ENCODE measurements around the gene GALNT11. TPM values are rescaled to one million over a fixed set of nuclear protein-coding genes. Genes with fewer than 3 reads are reported as not detected.

GALNT11 gene
- total RNA-seq, 1 donor from 2014 or later, result 40.5 TPM

DNA sequence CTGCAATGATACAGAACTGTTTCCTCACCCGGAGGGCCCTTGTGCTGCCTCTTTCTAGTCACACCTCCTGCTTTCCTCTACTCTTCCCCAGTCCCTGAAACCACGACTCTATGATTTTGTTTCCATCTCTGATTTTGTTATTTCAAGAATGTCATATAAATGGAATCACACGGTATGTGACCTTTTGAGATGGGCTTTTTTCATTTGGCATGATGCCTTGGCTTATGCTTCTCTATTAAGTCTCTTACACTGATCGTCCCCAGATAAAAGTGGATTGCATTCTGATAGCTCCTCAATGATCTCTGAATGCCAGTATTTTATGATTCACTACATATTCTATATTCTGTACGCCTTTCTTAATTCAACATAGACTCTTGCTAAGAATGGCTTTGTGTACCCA is 78.2 kb downstream of the GALNT11 start:
- peaks cover 52% of the 10 kb centered on the region for H3K36me3 ChIP-seq
- DNase-seq (no peak), ATAC-seq (no peak)
- TF ChIP-seq CTCF (IDR thresholded peaks at IDR 0.05), result no peak
- intact Hi-C loops (cut with DNase I), result no loop called here
- H3K27me3 ChIP-seq, result no peaks in the 10 kb centered on the region
- no peaks in the 10 kb centered on the region for H3K4me1 ChIP-seq
- no peak overlapping the region for H3K4me3 ChIP-seq
- no peak overlapping the region for H3K27ac ChIP-seq
- H3K9me3 ChIP-seq, result no peaks in the 10 kb centered on the region

DNA sequence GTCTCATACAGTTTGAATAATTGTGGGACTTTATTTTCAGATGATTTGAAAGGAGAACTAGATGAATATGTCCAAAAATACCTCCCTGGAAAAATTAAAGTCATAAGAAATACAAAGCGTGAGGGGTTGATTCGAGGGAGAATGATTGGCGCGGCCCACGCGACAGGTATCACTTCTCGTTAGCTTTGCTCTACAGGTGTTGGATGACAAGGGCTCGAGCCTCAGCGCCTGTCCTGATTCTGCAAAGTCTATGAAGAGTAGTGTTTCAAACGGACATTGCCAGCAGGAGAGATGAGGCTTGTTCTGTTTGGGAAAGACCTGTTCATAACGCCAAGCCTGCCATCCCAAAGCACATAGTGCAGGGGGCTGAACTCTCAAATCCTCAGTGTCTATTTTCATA is 79.7 kb downstream of the GALNT11 start:
- Histone ChIP-seq H3K4me1 (no peaks in the 10 kb centered on the region), H3K36me3 (peaks cover 58% of the 10 kb centered on the region), H3K27me3 (no peaks in the 10 kb centered on the region), H3K9me3 (no peaks in the 10 kb centered on the region), H3K27ac (no peak overlapping the region), H3K4me3 (no peak overlapping the region)
- intact Hi-C loops (cut with DNase I), result no loop called here
- TF ChIP-seq CTCF (IDR thresholded peaks at IDR 0.05), result no peak
- no peak for ATAC-seq
- no peak for DNase-seq

DNA sequence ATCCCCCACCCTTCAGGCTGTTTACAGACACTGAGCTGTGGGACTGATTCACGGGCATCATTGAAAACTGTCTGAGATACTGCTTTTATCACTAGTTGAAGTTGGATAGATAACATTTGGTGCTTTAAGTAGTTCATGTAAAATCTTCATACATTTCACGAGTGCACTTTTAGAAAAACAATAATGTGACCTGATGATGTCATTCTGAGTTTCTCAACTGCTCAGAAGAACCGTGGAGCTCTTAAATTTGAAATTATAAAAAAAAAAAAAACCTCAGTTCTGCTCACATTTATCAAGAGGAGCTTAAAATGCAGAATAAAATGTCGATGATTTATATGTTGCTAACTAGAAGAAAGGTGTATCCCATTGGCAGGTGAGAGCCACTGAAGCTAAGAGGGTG is 81.5 kb downstream of the GALNT11 start:
- DNase-seq (no peak), ATAC-seq (no peak)
- H3K27me3 ChIP-seq, result no peaks in the 10 kb centered on the region
- TF ChIP-seq CTCF (IDR thresholded peaks at IDR 0.05), result no peak
- peaks cover 49% of the 10 kb centered on the region for H3K36me3 ChIP-seq
- H3K9me3 ChIP-seq, result no peaks in the 10 kb centered on the region
- H3K4me1 ChIP-seq, result no peaks in the 10 kb centered on the region
- intact Hi-C loops (cut with DNase I), result no loop called here
- no peak overlapping the region for H3K4me3 ChIP-seq
- H3K27ac ChIP-seq, result no peak overlapping the region

DNA sequence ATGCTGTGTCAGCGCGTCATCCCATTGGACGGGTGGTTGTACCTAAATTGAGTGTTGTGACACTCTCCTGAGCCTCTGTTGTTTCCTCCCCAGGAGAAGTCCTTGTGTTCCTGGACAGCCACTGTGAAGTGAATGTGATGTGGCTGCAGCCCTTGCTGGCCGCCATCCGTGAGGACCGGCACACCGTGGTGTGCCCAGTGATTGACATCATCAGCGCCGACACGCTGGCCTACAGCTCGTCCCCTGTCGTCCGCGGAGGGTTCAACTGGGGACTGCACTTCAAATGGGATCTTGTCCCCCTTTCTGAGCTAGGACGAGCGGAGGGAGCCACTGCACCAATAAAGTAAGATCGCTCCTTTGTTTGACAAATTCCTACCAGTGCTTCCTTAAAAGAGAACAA is 82.5 kb downstream of the GALNT11 start:
- intact Hi-C loops (cut with DNase I), result no loop called here
- no peaks in the 10 kb centered on the region for H3K9me3 ChIP-seq
- DNase-seq (no peak), ATAC-seq (no peak)
- no peak for TF ChIP-seq CTCF (IDR thresholded peaks at IDR 0.05)
- no peak overlapping the region for H3K4me3 ChIP-seq
- no peaks in the 10 kb centered on the region for H3K27me3 ChIP-seq
- peaks cover 50% of the 10 kb centered on the region for H3K36me3 ChIP-seq
- no peak overlapping the region for H3K27ac ChIP-seq
- no peaks in the 10 kb centered on the region for H3K4me1 ChIP-seq

- Histone ChIP-seq H3K36me3 (peaks cover 50% of the 10 kb centered on the region), H3K4me3 (no peak overlapping the region), H3K4me1 (no peaks in the 10 kb centered on the region), H3K9me3 (no peaks in the 10 kb centered on the region), H3K27me3 (no peaks in the 10 kb centered on the region), H3K27ac (no peak overlapping the region)
- no peak for TF ChIP-seq CTCF (IDR thresholded peaks at IDR 0.05)
- DNase-seq (no peak), ATAC-seq (no peak)
- intact Hi-C loops (cut with DNase I), result no loop called here
These were observed 82.9 kb downstream of the GALNT11 start for GRCh38 chr7:152108359-152108758.

DNA sequence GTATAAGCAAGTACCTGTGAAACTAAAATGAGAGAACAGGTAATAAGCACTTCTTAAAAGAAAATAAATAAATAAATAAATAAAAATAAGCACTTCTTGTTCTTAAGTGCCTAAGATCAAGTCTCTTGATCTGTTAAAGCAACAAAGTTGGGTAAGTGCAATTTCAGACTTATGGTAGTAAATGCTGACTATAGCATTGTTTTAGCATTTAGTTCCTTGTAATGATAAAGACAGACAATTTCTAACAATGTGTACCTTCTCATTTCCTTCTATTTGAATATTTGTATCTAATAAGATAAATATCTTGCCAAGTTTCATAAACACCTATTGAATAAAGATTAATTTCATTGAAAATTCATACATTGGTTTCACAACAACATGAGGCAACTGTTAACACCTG is 87.4 kb downstream of the GALNT11 start:
- H3K4me3 ChIP-seq, result no peak overlapping the region
- no peaks in the 10 kb centered on the region for H3K9me3 ChIP-seq
- intact Hi-C loops (cut with DNase I), result no loop called here
- TF ChIP-seq CTCF (IDR thresholded peaks at IDR 0.05), result no peak
- no peak for ATAC-seq
- H3K27me3 ChIP-seq, result no peaks in the 10 kb centered on the region
- peaks cover 50% of the 10 kb centered on the region for H3K36me3 ChIP-seq
- no peak for DNase-seq
- H3K27ac ChIP-seq, result no peak overlapping the region
- H3K4me1 ChIP-seq, result peaks cover 5% of the 10 kb centered on the region

Measured in upper lobe of right lung (tissue), 1 donor.